Activated CD4-positive, alpha-beta T cell treated with anti-CD3 and anti-CD28 coated beads, Interleukin-2, amount 50 U/mL, for 48 hours (primary cell): ENCODE results near the gene KIAA1958.
A peak's percentile ranks its signal among the peaks of the same experiment; 100 is the strongest.

Source experiments
- DNase-seq, 2 experiments: peaks; one replicate each; pipeline ENCODE4 v3.0.0-alpha.2; 2020

Gene KIAA1958

DNA sequence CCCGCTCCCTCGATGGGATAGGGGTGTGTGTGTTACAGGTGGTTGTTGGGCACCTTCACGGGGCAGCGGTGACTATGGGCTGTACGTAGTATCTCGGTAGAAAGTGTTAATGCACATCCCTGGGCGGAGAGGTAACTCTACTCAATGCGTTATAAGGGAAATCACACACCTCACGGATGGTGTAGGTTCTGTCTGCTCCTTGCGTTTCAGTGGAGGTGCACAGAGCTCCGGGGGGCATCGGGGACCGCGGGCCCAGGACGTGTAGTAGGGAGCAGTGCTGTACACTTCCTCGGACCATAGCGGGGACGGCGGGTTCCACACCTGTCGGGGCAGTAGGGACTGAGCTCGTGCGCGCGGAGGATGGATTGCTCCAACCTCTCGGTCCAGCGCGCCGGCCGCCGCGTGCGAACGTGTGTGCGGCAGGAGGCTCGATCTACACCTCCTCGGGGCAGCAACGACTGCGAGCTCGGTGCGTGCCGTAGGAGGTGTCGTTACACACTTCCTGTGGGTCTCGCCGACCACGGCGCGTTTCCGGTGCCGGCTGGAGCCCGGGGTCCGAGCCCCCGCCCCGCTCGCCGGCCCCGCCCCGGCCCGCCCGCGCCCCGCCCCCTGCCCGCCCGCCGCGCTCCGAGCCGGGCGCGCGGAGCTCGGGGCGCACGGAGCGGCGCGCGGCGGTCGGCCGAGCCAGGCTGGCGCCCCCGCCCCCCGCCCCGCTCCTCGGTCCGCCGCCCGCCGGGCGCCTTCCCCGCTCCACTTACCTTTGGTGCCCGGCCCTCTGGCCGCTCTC is at the start of gene KIAA1958:
Gene KIAA1958, plus strand, starts transcription at position 607 of the 787 bp plus-strand sequence. CDS start 87,254 bp downstream, outside the sequence.
- peak; percentile 88 to 89 for DNase-seq

DNA sequence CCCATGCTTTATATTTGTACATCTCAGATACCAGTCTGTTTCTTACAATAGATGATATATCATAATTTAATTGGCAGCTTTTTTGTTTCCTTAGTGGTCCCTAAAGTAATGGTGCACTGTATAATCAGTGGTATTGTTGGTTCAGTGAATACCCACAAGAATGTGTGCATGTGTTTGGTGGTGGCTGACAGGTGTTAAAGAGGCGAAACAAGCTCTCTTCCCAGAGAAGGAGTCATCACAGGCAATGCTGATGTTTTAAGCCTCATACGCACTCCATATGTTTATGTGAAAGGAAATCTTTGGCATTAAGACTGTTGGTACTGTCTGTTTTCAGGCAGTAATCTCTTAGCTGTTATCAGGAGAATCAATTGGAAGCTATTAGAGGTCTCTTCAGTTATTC is 49.2 kb upstream of the KIAA1958 start:
- no peak for DNase-seq

DNA sequence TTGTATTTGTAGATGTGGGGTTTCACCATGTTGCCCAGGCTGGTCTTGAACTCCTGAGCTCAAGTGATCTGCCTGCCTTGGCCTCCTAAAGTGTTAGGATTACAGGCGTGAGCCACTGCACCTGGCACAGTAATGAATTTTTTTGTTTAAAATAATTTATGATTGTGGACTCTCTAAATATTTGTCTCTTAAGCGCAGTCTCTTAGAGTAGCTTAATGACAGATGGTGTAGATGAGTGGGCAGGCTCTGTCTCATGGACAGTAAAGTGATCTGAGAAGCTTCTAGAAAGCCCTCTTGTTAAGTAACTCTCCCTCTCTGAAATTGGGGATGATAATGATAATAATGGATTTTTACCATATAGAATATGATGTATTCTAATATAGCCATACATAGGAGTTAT is 47.5 kb upstream of the KIAA1958 start:
- DNase-seq = no peak

DNA sequence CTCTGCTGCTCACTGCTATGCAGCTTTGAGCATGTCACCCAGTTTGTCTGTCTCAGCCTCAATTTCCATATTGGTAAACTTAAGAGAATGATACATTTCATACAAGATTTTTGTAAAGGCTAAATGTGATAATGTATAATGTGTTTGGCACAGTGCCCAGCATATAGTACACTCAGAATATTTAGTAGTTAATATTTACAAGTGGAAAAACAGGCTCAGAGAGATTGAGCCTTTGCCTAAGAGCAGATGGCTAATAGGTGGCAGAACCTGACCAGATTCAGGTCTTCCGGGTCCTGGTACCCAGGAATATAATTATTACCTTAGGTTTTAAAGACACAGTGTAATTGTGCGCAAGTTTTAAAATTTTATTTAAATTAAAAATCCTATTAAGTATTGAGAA is 46.8 kb upstream of the KIAA1958 start:
- DNase-seq = no peak

DNA sequence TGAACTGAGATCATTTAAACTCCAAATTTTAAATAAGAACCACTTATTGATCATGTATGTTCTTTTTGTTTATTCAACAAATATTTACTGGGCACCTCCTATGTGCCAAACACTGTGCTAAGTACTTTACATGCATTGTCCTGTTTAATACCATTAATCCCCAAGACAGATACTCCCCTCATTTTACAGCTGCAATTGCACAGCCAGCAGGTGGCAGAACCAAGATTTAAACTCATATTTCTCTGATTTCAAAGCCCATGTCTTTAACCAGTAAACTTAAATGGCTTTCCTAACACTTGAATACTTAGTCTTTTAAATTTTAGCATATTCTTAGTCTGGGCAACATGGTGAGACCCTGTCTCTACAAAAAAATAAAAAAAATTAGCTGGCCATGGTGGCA is 43.4 kb upstream of the KIAA1958 start:
- peak in 1 of 2 experiments; percentile 11 for DNase-seq

DNA sequence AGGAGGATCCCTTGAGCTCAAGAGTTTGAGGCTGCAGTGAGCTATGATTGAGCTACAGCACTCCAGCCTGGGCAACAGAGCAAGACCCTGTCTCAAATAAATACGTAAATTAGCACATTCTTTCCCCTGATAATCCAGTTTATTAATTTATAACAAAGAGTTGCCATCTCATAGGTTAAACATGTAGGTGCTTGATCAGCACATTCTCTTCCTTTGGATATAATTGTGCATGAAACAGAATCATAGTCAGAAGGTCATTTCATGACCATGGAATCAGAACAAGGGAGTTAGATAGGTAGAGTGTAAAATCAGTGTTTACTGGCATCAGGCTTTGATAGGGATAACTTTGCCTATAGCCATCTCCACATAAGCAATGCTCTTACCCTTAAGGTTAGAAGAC is 43.0 kb upstream of the KIAA1958 start:
- DNase-seq = no peak

- DNase-seq = no peak
Observed at GRCh38 chr9:112445196-112445595, 41.4 kb upstream of the KIAA1958 start.

- no peak for DNase-seq
Observed at GRCh38 chr9:112446080-112446479, 40.5 kb upstream of the KIAA1958 start.

GRCh38 chr9:112446526-112446925 is 40.1 kb upstream of the KIAA1958 start:
- DNase-seq = no peak

DNA sequence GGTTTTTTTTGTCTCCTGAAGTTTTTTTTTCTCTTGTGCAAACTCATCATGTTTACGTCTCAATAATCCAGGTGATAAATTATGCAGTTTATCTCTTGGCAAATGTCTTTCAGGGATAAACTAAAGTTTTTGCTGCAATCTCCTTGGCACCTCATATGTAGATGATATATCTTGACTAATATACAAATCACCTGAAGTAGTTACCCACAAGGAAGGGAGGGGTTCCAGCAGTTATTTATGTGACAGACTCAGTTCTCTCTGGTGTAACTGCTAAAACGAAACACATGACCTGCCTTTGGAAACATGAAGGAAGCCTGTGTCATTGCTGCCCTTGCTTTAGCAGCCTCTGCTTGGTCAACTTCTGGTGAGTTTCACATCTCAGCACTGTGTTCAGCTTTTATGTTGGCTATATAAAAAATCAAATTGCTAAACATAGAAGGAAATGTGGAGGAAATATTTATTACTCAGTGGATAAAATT is 39.3 kb upstream of the KIAA1958 start:
- DNase-seq = no peak

GRCh38 chr9:112462855-112463254 is 23.8 kb upstream of the KIAA1958 start:
- DNase-seq = no peak

- no peak for DNase-seq
Observed at GRCh38 chr9:112465352-112465751, 21.3 kb upstream of the KIAA1958 start.

- DNase-seq = no peak
Observed at GRCh38 chr9:112472996-112473395, 13.6 kb upstream of the KIAA1958 start.

DNA sequence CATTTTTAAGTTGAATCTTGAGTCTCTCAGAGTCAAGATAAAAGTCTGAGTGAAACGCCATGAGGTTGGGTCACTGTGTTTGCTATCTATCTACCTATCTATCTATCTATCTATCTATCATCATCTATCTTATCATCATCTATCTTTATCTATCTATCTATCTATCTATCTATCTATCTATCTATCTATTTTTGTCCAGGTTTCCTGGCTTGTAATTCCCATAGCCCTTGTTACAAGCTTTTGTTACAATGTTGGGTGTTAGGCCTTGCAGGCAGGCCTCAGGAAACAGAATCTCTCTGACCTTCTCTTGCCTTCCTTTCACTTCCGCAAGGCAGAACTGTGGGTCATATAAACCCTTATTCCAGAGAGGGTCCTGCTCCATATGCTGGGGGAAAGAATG is 12.6 kb upstream of the KIAA1958 start:
- DNase-seq = no peak

- no peak for DNase-seq
Observed at GRCh38 chr9:112475318-112475717, 11.3 kb upstream of the KIAA1958 start.

- DNase-seq = no peak
Observed at GRCh38 chr9:112477330-112477729, 9.3 kb upstream of the KIAA1958 start.

DNA sequence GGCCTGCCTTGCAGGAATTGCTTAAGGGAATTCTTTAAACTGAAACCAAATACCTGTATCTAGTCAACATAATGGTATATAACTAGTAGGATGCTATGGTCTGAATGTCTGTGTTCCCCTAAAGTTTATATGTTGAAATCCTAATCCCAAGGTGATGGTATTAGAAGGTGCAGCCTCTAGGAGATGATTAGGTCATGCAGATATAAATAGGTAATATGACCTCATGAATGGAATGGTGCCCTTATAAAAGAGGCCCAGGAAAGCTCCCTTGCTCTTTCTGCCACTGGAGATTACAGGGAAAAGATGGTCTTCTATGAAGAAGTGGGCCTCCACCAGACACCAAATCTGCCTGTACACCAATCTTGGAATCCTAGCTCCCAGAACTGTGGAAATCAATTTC is 7.4 kb upstream of the KIAA1958 start:
- no peak for DNase-seq

DNA sequence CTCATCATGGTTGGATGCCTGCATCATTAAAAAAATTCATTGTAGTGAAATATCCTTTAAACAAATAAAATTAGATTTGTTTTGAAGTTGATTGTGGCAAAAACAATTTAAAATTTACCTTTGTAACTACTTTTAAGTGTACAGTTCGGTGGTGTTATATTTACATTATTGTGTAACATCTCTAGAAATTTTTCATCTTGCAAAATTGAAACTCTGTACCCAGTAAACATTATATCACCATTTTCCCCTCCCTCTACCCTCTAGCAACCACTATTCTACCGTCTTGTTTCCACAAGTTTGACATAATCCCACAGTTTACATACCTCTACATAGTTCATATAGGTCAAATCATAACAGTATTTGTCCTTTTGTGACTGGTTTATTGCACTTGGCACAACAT is 2.0 kb upstream of the KIAA1958 start:
- DNase-seq = no peak

- no peak for DNase-seq
Observed at GRCh38 chr9:112485574-112485973, 1.1 kb upstream of the KIAA1958 start.

- DNase-seq = peak; percentile 55 to 63
Observed at GRCh38 chr9:112487008-112487798, 576 bp downstream of the KIAA1958 start.

DNA sequence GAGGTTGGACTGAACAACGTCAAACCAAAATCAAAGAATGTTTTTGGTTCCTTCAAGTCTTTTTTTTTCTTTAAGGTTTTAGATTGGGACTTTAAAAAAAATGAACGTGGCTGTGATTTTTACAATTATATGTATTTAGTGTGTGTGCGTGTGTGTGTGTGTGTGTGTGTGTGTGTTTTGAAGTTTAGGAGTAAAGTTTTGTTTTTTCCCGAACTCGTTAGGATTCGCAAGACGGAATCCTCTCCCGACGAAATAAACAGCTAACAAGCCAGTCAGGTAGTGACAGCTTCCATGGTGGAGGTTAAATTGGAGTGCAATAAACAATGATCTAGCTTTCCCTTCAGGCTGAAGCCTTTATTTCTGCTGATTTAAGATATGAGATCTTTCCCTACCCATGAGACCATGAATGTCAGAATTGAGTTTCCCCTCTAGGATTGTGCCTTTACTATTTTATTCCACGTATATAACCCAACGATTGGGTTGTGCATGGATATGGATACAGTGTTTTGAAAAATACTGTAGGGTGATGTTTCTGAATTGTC is 1.2 kb downstream of the KIAA1958 start:
- no peak for DNase-seq

GRCh38 chr9:112489039-112489546 is 2.5 kb downstream of the KIAA1958 start:
- DNase-seq = no peak

GRCh38 chr9:112489876-112490666 is 3.4 kb downstream of the KIAA1958 start:
- DNase-seq = no peak
